HG03039 (cell line): ENCODE data around the gene KIRREL3.

Experiments used
- ATAC-seq: cut with Tn5 transposase; IDR thresholded peaks from one replicate; pipeline ENCODE4 v1.9.1; 2021; ENCODE audit warnings: mild to moderate bottlenecking, moderate library complexity; ENCODE audit not compliant: unreplicated experiment

Gene KIRREL3

GRCh38 chr11:126746443-126746842 is 254.1 kb downstream of the KIRREL3 start:
- ATAC-seq = no peak

DNA sequence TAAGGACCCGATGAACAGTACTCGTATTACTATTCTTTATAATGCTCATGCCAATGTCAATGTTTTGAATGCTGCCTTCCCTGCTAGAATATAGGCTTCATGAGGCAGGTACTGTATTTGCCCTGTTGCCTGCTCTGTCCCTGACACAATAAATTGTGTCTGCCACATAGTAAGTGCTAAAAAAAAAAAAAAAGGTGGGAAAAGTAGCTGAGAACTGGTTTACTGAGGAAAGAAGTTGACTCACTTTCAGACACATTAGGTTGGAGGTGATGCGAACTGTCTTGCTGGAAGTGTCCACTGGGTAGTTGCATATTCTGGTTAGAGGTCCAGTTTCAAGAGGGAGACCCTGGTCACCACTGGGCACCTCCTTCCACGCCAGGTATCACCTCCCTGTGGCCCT is 255.9 kb downstream of the KIRREL3 start:
- ATAC-seq = no peak

DNA sequence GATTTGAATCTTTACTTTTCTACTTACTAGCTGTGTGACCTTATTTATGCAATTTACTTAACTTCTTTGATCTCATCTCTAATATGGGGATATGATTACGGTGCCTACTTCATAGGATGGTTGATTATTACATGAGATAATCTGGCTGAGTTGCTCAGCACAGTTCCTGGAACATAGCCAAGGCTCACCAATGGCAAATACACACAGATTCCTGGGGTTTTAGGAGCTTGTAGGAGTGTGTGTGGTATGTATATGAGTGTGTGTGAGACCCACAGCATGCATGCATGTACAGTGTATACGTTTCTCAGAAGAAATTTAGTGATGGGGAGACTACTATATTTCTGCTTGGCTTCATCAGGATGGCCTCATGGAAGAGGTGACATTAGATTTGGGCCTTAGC is 256.9 kb downstream of the KIRREL3 start:
- no peak for ATAC-seq

DNA sequence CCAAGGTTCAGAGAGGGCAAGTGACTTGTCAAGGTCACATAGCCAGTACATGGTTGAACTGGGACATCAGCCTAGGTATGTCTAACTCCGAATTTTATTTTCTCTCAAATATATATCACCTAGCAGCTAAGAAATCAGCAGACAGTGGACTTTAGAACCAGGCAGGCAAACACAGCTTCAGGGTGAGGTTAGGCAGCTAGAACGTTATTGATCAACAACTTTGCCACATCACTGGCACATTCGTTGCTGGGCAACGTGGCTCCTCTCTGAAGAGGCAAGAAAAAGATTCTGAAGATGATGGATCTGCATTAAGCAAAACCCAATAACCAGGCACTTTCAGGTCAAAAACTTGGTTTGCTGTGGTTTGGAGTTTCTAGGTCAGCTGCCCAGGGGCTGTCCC is 258.0 kb downstream of the KIRREL3 start:
- ATAC-seq = no peak

- no peak for ATAC-seq
Observed at GRCh38 chr11:126740846-126741245, 259.7 kb downstream of the KIRREL3 start.

GRCh38 chr11:126739499-126740145 is 260.9 kb downstream of the KIRREL3 start:
- no peak for ATAC-seq

DNA sequence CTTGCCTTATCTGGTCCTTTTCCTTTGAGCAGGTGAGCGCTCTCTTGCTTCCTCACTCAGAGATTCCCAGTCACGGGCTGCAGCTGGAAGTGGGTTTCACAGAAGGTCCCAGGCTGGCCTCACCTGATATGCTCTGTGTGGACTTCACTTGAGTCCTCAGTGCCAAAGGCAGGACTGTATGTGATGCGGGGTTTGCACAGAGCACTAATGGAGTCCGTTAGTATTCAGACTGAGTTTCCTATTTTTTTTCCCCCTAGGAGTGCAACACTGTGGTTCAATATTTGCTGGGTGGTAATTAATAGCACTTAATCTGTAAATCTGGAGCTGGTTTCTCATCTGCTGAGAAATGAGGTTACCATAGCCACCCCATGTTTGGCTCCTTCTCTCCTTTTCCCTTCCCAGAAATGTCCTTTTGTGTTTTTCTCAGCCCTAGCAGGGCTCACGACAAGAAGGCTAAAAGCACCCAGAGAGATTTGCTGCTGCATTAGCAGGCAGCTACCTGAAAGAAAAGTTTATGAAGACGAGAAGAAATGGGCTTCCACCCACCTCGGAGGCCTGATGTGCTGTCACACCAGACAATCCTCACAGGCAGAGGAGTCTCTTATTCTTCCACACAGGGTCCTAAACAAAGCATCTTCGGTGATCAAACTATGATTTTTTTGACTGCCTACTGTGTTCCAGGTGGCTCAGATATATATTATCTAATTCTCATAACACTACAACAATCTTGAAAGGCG is 262.1 kb downstream of the KIRREL3 start:
- no peak for ATAC-seq

- no peak for ATAC-seq
Observed at GRCh38 chr11:126736682-126737572, 263.6 kb downstream of the KIRREL3 start.

DNA sequence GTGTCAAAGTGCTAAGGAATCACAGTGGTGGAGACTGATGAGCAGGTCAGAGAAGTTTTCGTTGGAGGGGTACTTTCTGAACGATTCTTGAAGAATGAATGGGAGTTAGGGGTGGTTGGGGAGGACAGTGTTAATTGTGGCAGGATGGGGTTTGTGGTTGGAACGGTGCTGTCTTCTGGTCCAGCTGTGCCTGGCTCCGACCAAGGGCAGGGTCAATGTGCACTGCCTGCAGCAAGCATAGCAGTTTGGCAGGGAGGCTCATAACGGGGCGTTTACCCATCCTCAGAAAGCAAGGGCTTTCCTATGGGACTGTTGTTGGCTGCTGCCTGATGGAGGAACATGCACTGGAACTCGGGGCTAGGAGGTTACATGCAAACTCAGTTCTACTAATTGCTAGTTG is 265.8 kb downstream of the KIRREL3 start:
- no peak for ATAC-seq

GRCh38 chr11:126733685-126734084 is 266.9 kb downstream of the KIRREL3 start:
- no peak for ATAC-seq

DNA sequence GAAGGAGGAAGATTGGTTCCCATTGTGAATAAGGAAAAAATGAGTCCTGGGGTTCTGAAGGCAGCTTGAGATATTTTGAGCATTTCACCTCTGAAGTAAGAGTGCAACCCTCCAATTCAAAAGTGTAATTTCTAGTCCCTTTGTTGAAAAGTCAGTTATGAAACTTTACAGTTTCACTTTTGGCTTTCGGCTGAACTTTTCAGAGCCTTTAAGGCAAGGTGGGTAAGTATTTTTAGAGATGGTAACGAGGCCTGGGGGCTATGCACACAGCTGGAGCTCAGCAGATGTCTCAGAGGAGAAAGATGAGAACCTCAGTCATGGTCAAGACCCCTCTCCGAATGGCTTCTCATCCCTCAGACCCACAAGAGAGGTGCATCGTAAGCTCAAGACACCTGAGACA is 267.6 kb downstream of the KIRREL3 start:
- ATAC-seq = peak; percentile 70

- no peak for ATAC-seq
Observed at GRCh38 chr11:126731576-126732142, 268.9 kb downstream of the KIRREL3 start.

GRCh38 chr11:126727381-126727780 is 273.2 kb downstream of the KIRREL3 start:
- no peak for ATAC-seq

GRCh38 chr11:126725521-126725920 is 275.0 kb downstream of the KIRREL3 start:
- no peak for ATAC-seq

DNA sequence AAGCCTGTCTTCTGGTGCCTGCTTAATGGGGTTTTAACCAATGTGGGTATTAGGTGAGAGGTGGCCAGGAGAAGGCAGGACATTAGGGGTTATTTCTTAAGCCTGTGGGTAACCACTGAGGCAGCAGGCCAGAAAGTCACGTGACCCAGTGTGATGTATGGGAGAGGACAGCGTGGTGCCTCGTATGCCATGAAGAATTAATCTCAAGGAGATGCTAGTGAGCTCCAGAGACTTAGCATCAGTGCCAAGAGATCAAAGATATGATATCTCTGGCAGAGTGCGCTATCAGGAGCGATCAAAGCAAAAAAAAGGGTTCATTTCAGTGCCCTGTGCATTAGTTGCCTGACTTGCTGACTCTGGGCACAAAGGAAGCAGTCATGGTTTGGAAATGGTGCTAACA is 275.5 kb downstream of the KIRREL3 start:
- no peak for ATAC-seq

- ATAC-seq = no peak
Observed at GRCh38 chr11:126723665-126724045, 276.9 kb downstream of the KIRREL3 start.

- ATAC-seq = no peak
Observed at GRCh38 chr11:126722956-126723664, 277.5 kb downstream of the KIRREL3 start.

- ATAC-seq = no peak
Observed at GRCh38 chr11:126722006-126722736, 278.4 kb downstream of the KIRREL3 start.

- ATAC-seq = no peak
Observed at GRCh38 chr11:126720539-126721235, 279.9 kb downstream of the KIRREL3 start.
